Measurements from ENCODE around the gene LUZP4. TPM values are rescaled to one million over a fixed set of nuclear protein-coding genes. Genes with fewer than 3 reads are reported as not detected.
A peak's percentile ranks its signal among the peaks of the same experiment; 100 is the strongest.

LUZP4 gene
- total RNA-seq, 4 donors from 2014 or later = not detected

GRCh38 chrX:115330498-115331168, 41.1 kb downstream of the LUZP4 start:
- no peaks in the 10 kb centered on the region for H3K4me1 ChIP-seq
- DNase-seq = peak; percentile 3 to 10
- intact Hi-C loops (cut with DNase I; ENCODE audit: low total_unique reads) = loop anchor here (1.0 to 10.0 kb wide), 4 partner anchors 114 to 360 kb away; partner anchors contain the start of gene PLS3
- TF ChIP-seq CTCF (IDR thresholded peaks at IDR 0.05 in 4 of 5, conservative IDR thresholded peaks at IDR 0.05 in 1 of 5) = peak; percentile 69 to 87 (median 74)
- no peak for TF ChIP-seq POLR2A (IDR thresholded peaks at IDR 0.05)
- no peak for ATAC-seq
- peaks cover 0 to 7% (median 0%) of the 10 kb centered on the region in 3 donors for H3K27me3 ChIP-seq
- H3K27ac ChIP-seq = no peak overlapping the region
- no peaks in the 10 kb centered on the region for H3K9me3 ChIP-seq
- in situ Hi-C loops (cut with MboI; ENCODE audit: low sequenced_read_pairs in 4 of 4) = loop anchor here (5.0 to 25.0 kb wide), 2 partner anchors 93 to 312 kb away; partner anchors contain the start of gene LRCH2 (in 1 of the 4)
- H3K4me3 ChIP-seq = peak overlapping the region in 2 of 4 donors; percentile 5 to 25
- H3K36me3 ChIP-seq = no peaks in the 10 kb centered on the region

- TF ChIP-seq POLR2A (IDR thresholded peaks at IDR 0.05) (no peak), CTCF (IDR thresholded peaks at IDR 0.05 in 4 of 5, conservative IDR thresholded peaks at IDR 0.05 in 1 of 5) (no peak)
- in situ Hi-C loops (cut with MboI; ENCODE audit: low sequenced_read_pairs in 4 of 4) = loop anchor here (5.0 to 25.0 kb wide), 2 partner anchors 96 to 309 kb away; partner anchors contain the start of gene LRCH2 (in 1 of the 4)
- Histone ChIP-seq H3K4me1 (no peaks in the 10 kb centered on the region), H3K4me3 (no peak overlapping the region), H3K9me3 (no peaks in the 10 kb centered on the region), H3K36me3 (no peaks in the 10 kb centered on the region), H3K27ac (no peak overlapping the region), H3K27me3 (peaks cover 0 to 7% (median 0%) of the 10 kb centered on the region in 3 donors)
- intact Hi-C loops (cut with DNase I; ENCODE audit: low total_unique reads) = loop anchor here (5.0 to 10.0 kb wide), 2 partner anchors 112 to 229 kb away; partner anchors contain the start of gene PLS3
- ATAC-seq (no peak), DNase-seq (no peak)
Measured at GRCh38 chrX:115332832-115333231, 43.3 kb downstream of the LUZP4 start.

DNA sequence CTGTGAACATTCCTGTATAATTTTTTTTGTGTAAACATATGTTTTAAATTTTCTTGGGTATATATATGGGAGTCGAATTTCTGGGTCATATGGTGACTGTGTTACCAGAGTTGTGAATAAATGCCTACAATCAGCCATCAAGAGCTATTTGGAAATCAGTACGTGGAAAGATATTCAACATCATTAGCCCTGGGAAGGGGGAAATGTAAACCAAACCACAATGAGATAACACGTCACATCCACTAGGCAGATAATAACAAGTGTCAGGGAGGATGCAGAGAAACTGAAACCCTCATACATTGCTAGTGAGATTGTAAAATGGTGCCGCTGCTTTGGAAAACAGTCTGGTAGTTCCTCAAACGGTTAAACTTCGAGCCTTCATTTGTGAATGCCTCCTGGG, 43.9 kb downstream of the LUZP4 start:
- ATAC-seq (no peak), DNase-seq (no peak)
- H3K4me1 ChIP-seq = no peaks in the 10 kb centered on the region
- no peaks in the 10 kb centered on the region for H3K36me3 ChIP-seq
- H3K9me3 ChIP-seq = no peaks in the 10 kb centered on the region
- TF ChIP-seq POLR2A (IDR thresholded peaks at IDR 0.05) = no peak
- TF ChIP-seq CTCF (IDR thresholded peaks at IDR 0.05 in 4 of 5, conservative IDR thresholded peaks at IDR 0.05 in 1 of 5) = no peak
- in situ Hi-C loops (cut with MboI; ENCODE audit: low sequenced_read_pairs in 4 of 4) (loop anchor here (5.0 to 25.0 kb wide), 2 partner anchors 96 to 309 kb away; partner anchors contain the start of gene LRCH2 (in 1 of the 4)), intact Hi-C loops (cut with DNase I; ENCODE audit: low total_unique reads) (loop anchor here (5.0 to 10.0 kb wide), 2 partner anchors 111 to 229 kb away; partner anchors contain the start of gene PLS3)
- H3K27ac ChIP-seq = no peak overlapping the region
- H3K4me3 ChIP-seq = no peak overlapping the region
- H3K27me3 ChIP-seq = peaks cover 0 to 7% (median 0%) of the 10 kb centered on the region in 3 donors

DNA sequence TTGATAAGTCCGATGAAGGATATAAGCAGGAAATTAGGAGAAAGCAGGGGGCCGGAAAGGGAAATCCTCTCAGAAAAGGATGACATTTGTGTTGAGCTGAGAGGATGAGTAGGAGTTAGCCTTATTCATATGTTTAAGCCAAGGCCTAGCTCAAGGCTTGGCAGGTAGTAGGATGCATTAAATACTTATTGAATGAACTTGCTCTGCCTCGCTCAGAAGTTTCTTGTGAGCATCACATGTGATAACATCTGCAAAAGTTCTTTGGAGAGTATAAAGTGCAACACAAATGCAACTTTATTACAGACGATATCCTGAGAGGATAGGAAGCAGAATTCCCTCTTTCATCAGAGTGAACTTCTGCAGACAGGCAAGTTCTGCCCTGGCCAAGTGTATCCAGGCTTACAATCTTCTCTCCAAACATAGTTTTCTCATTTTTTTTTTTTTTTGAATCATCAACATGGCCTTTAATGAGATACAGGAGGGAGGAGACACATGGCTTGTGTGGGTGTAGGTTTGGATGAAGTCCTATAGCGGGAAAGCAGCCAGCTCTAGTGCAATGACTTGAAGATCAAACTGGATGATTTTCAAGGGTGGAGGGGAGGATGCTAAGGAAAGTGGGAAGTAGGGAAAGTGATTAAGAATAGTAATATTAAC, 48.1 kb downstream of the LUZP4 start:
- no peaks in the 10 kb centered on the region for H3K9me3 ChIP-seq
- no peak overlapping the region for H3K27ac ChIP-seq
- TF ChIP-seq CTCF (IDR thresholded peaks at IDR 0.05 in 4 of 5, conservative IDR thresholded peaks at IDR 0.05 in 1 of 5) (no peak), POLR2A (IDR thresholded peaks at IDR 0.05) (no peak)
- H3K27me3 ChIP-seq = no peaks in the 10 kb centered on the region
- in situ Hi-C loops (cut with MboI; ENCODE audit: low sequenced_read_pairs in 4 of 4) = loop anchor here in 1 of 4 donors (25.0 kb wide), 1 partner anchor 100 kb away; the partner anchor contains the start of gene LRCH2
- no peaks in the 10 kb centered on the region for H3K4me1 ChIP-seq
- H3K4me3 ChIP-seq = no peak overlapping the region
- ATAC-seq = no peak
- DNase-seq = no peak
- intact Hi-C loops (cut with DNase I; ENCODE audit: low total_unique reads) = loop anchor here (10.0 kb wide), 1 partner anchor 107 kb away; no protein-coding TSS in a partner anchor
- H3K36me3 ChIP-seq = no peaks in the 10 kb centered on the region
